Duodenal mucosa (tissue), 2 donors: ENCODE data around the gene AP2A2.

Experiments used
- H3K27ac ChIP-seq: one replicate; pipeline ENCODE4 v1.7.0; 2013; ENCODE audit warnings: low read depth, low read length
- H3K27me3 ChIP-seq, 2 donors: one replicate each; pipeline ENCODE4 v1.7.0; 2013; ENCODE audit warnings: low read length in 2 of 2, control low read depth in 1 of 2; ENCODE audit not compliant: insufficient read depth in 2 of 2, control insufficient read depth in 1 of 2
- H3K36me3 ChIP-seq, 2 donors: one replicate each; pipeline ENCODE4 v1.7.0; 2013; ENCODE audit warnings: low read length in 2 of 2, control low read depth in 1 of 2; ENCODE audit not compliant: insufficient read depth in 2 of 2, control insufficient read depth in 1 of 2
- H3K4me1 ChIP-seq, 2 donors: one replicate each; pipeline ENCODE4 v1.7.0; 2013; ENCODE audit warnings: low read length in 2 of 2, control low read depth in 1 of 2; ENCODE audit not compliant: insufficient read depth in 2 of 2, control insufficient read depth in 1 of 2
- H3K4me3 ChIP-seq, 2 donors: one replicate each; pipeline ENCODE4 v1.7.0; 2013; ENCODE audit warnings: low read length in 2 of 2, low read depth in 1 of 2
- H3K9ac ChIP-seq, 2 donors: one replicate each; pipeline ENCODE4 v1.7.0; 2013; ENCODE audit warnings: low read length in 2 of 2, low read depth in 1 of 2
- H3K9me3 ChIP-seq, 2 donors: one replicate each; pipeline ENCODE4 v1.7.0; 2013; ENCODE audit warnings: low read length in 2 of 2, control low read depth in 1 of 2; ENCODE audit not compliant: control insufficient read depth in 1 of 2

The AP2A2 gene

GRCh38 chr11:1002406-1002984 is 76.8 kb downstream of the AP2A2 start:
- H3K9me3 ChIP-seq = no peaks in the 10 kb centered on the region
- no peaks in the 10 kb centered on the region for H3K4me1 ChIP-seq
- H3K27me3 ChIP-seq = no peaks in the 10 kb centered on the region
- H3K4me3 ChIP-seq = no peak overlapping the region
- no peak overlapping the region for H3K9ac ChIP-seq
- H3K27ac ChIP-seq = no peak overlapping the region
- peaks cover 14 to 70% of the 10 kb centered on the region in 2 donors for H3K36me3 ChIP-seq

GRCh38 chr11:1003159-1003558 is 77.5 kb downstream of the AP2A2 start:
- H3K9me3 ChIP-seq = no peaks in the 10 kb centered on the region
- H3K27me3 ChIP-seq = no peaks in the 10 kb centered on the region
- H3K4me3 ChIP-seq = no peak overlapping the region
- no peak overlapping the region for H3K9ac ChIP-seq
- H3K36me3 ChIP-seq = peaks cover 21 to 73% of the 10 kb centered on the region in 2 donors
- H3K27ac ChIP-seq = no peak overlapping the region
- no peaks in the 10 kb centered on the region for H3K4me1 ChIP-seq

- Histone ChIP-seq H3K27me3 (no peaks in the 10 kb centered on the region), H3K36me3 (peaks cover 33 to 88% of the 10 kb centered on the region in 2 donors), H3K27ac (no peak overlapping the region), H3K9ac (no peak overlapping the region), H3K4me3 (no peak overlapping the region), H3K9me3 (no peaks in the 10 kb centered on the region), H3K4me1 (no peaks in the 10 kb centered on the region)
These were observed 80.3 kb downstream of the AP2A2 start for GRCh38 chr11:1005928-1006327.

- peaks cover 32 to 89% of the 10 kb centered on the region in 2 donors for H3K36me3 ChIP-seq
- H3K4me3 ChIP-seq = no peak overlapping the region
- no peaks in the 10 kb centered on the region for H3K9me3 ChIP-seq
- no peaks in the 10 kb centered on the region for H3K27me3 ChIP-seq
- H3K27ac ChIP-seq = no peak overlapping the region
- H3K9ac ChIP-seq = no peak overlapping the region
- no peaks in the 10 kb centered on the region for H3K4me1 ChIP-seq
These were observed 81.1 kb downstream of the AP2A2 start for GRCh38 chr11:1006762-1007161.

- peaks cover 29 to 90% of the 10 kb centered on the region in 2 donors for H3K36me3 ChIP-seq
- no peak overlapping the region for H3K27ac ChIP-seq
- no peak overlapping the region for H3K9ac ChIP-seq
- no peak overlapping the region for H3K4me3 ChIP-seq
- H3K9me3 ChIP-seq = no peaks in the 10 kb centered on the region
- H3K27me3 ChIP-seq = no peaks in the 10 kb centered on the region
- H3K4me1 ChIP-seq = no peaks in the 10 kb centered on the region
These were observed 81.6 kb downstream of the AP2A2 start for GRCh38 chr11:1007279-1007678.

- Histone ChIP-seq H3K27me3 (no peaks in the 10 kb centered on the region), H3K4me3 (no peak overlapping the region), H3K9ac (no peak overlapping the region), H3K36me3 (peaks cover 25 to 81% of the 10 kb centered on the region in 2 donors), H3K4me1 (no peaks in the 10 kb centered on the region), H3K27ac (no peak overlapping the region), H3K9me3 (no peaks in the 10 kb centered on the region)
These were observed 82.5 kb downstream of the AP2A2 start for GRCh38 chr11:1008001-1008802.

- H3K27me3 ChIP-seq = no peaks in the 10 kb centered on the region
- H3K9me3 ChIP-seq = no peaks in the 10 kb centered on the region
- no peak overlapping the region for H3K9ac ChIP-seq
- H3K36me3 ChIP-seq = peaks cover 25 to 77% of the 10 kb centered on the region in 2 donors
- H3K4me1 ChIP-seq = no peaks in the 10 kb centered on the region
- H3K4me3 ChIP-seq = no peak overlapping the region
- no peak overlapping the region for H3K27ac ChIP-seq
These were observed 83.1 kb downstream of the AP2A2 start for GRCh38 chr11:1008803-1009145.

GRCh38 chr11:1009371-1009770 is 83.7 kb downstream of the AP2A2 start:
- Histone ChIP-seq H3K9ac (no peak overlapping the region), H3K4me1 (no peaks in the 10 kb centered on the region), H3K27me3 (no peaks in the 10 kb centered on the region), H3K36me3 (peaks cover 22 to 74% of the 10 kb centered on the region in 2 donors), H3K4me3 (no peak overlapping the region), H3K27ac (no peak overlapping the region), H3K9me3 (no peaks in the 10 kb centered on the region)

GRCh38 chr11:1009991-1010390 is 84.3 kb downstream of the AP2A2 start:
- Histone ChIP-seq H3K9ac (no peak overlapping the region), H3K36me3 (peaks cover 22 to 68% of the 10 kb centered on the region in 2 donors), H3K27me3 (no peaks in the 10 kb centered on the region), H3K27ac (no peak overlapping the region), H3K9me3 (no peaks in the 10 kb centered on the region), H3K4me1 (no peaks in the 10 kb centered on the region), H3K4me3 (no peak overlapping the region)

- Histone ChIP-seq H3K36me3 (peaks cover 22 to 60% of the 10 kb centered on the region in 2 donors), H3K27me3 (no peaks in the 10 kb centered on the region), H3K27ac (no peak overlapping the region), H3K4me3 (no peak overlapping the region), H3K9me3 (no peaks in the 10 kb centered on the region), H3K9ac (no peak overlapping the region), H3K4me1 (no peaks in the 10 kb centered on the region)
These were observed 85.1 kb downstream of the AP2A2 start for GRCh38 chr11:1010551-1011319.
